ENCODE data around the gene RAB11FIP4. TPM values are rescaled to one million over a fixed set of nuclear protein-coding genes. Genes with fewer than 3 reads are reported as not detected.

The RAB11FIP4 gene
- polyA plus RNA-seq, 1 of the 3 experiments (the other 2 are of a cell fraction) = 9.4 TPM

GRCh38 chr17:31480067-31480466, 88.6 kb downstream of the RAB11FIP4 start:
- Histone ChIP-seq H3K4me1 (ENCODE audit: control insufficient read depth in 1 of 2, insufficient read depth in 2 of 2, low read depth in 1 of 2, low read length in 1 of 2) (no peaks in the 10 kb centered on the region), H3K27ac (ENCODE audit: low read depth in 2 of 2, low read length in 1 of 2) (no peak overlapping the region), H3K4me2 (no peak overlapping the region), H3K9me2 (no peaks in the 10 kb centered on the region), H3F3A (replicated peaks; ENCODE audit: insufficient read depth) (no peaks in the 10 kb centered on the region), H3K27me3 (ENCODE audit: insufficient read depth) (no peaks in the 10 kb centered on the region), H3K4me3 (ENCODE audit: low read depth in 2 of 2, low read length in 1 of 2) (no peak overlapping the region), H3K79me2 (ENCODE audit: insufficient read depth) (no peaks in the 10 kb centered on the region), H4K20me1 (ENCODE audit: insufficient read depth) (no peaks in the 10 kb centered on the region), H3K36me3 (replicated peaks in 1 of 2; ENCODE audit: control insufficient read depth in 1 of 2, insufficient read depth in 2 of 2, low read length in 1 of 2) (no peaks in the 10 kb centered on the region), H3K9me3 (no peaks in the 10 kb centered on the region), H3K9ac (no peak overlapping the region), H2AFZ (ENCODE audit: low read depth) (no peak overlapping the region)
- POLR2A ChIA-PET = no interaction called here
- DNase-seq = no peak
- TF ChIP-seq POLR2AphosphoS5 (IDR thresholded peaks at IDR 0.05; ENCODE audit: low read depth, low read length) (no peak), EP300 (IDR thresholded peaks at IDR 0.05; ENCODE audit: borderline replicate concordance in 1 of 2, low read depth in 1 of 2, low read length in 1 of 2) (no peak), IRF3 (IDR thresholded peaks at IDR 0.05; ENCODE audit: low read depth, low read length) (no peak), RFX5 (IDR thresholded peaks at IDR 0.05; ENCODE audit: low read length) (no peak), USF1 (IDR thresholded peaks at IDR 0.05; ENCODE audit: borderline replicate concordance, low read depth) (no peak), YY1 (IDR thresholded peaks at IDR 0.05; ENCODE audit: low read depth) (no peak)
- CTCF ChIA-PET = interaction anchor here (0.6 kb wide), 1 partner anchor 82 kb away, joined by 3 read pairs; no protein-coding TSS in a partner anchor
- 66% methylated on average over 6 of the region's 6 CpGs for WGBS (ENCODE audit: low lambda C conversion rate)

- Histone ChIP-seq H3K27me3 (ENCODE audit: insufficient read depth) (no peaks in the 10 kb centered on the region), H3K36me3 (replicated peaks in 1 of 2; ENCODE audit: control insufficient read depth in 1 of 2, insufficient read depth in 2 of 2, low read length in 1 of 2) (no peaks in the 10 kb centered on the region), H3K4me3 (ENCODE audit: low read depth in 2 of 2, low read length in 1 of 2) (no peak overlapping the region), H3K9ac (no peak overlapping the region), H3F3A (replicated peaks; ENCODE audit: insufficient read depth) (no peaks in the 10 kb centered on the region), H3K9me2 (no peaks in the 10 kb centered on the region), H3K79me2 (ENCODE audit: insufficient read depth) (no peaks in the 10 kb centered on the region), H3K27ac (ENCODE audit: low read depth in 2 of 2, low read length in 1 of 2) (no peak overlapping the region), H2AFZ (ENCODE audit: low read depth) (no peak overlapping the region), H3K4me1 (ENCODE audit: control insufficient read depth in 1 of 2, insufficient read depth in 2 of 2, low read depth in 1 of 2, low read length in 1 of 2) (no peaks in the 10 kb centered on the region), H3K9me3 (no peaks in the 10 kb centered on the region), H4K20me1 (ENCODE audit: insufficient read depth) (no peaks in the 10 kb centered on the region), H3K4me2 (no peak overlapping the region)
- DNase-seq = no peak
- POLR2A ChIA-PET = no interaction called here
- CTCF ChIA-PET = interaction anchor here (0.7 to 1.5 kb wide), 2 partner anchors 36 to 45 kb away, joined by 3 to 4 read pairs; no protein-coding TSS in a partner anchor
- TF ChIP-seq GABPA (IDR thresholded peaks at IDR 0.05; ENCODE audit: low read depth) = no peak
- no peak for TF ChIP-seq USF1 (IDR thresholded peaks at IDR 0.05; ENCODE audit: borderline replicate concordance, low read depth)
- TF ChIP-seq ELF1 (IDR thresholded peaks at IDR 0.05) = no peak
- TF ChIP-seq REST (IDR thresholded peaks at IDR 0.05; ENCODE audit: low read depth, low read length) = no peak
- TF ChIP-seq PBX3 (IDR thresholded peaks at IDR 0.05) = no peak
- TF ChIP-seq GATA2 (CRISPR knock-in tag; IDR thresholded peaks at IDR 0.05) = no peak
- no peak for TF ChIP-seq MEF2A (IDR thresholded peaks at IDR 0.05; ENCODE audit: borderline replicate concordance, low read depth)
- TF ChIP-seq MXI1 (IDR thresholded peaks at IDR 0.05; ENCODE audit: low read depth, low read length) = no peak
- no peak for TF ChIP-seq EZH2phosphoT487 (IDR thresholded peaks at IDR 0.05; ENCODE audit: borderline replicate concordance, low read depth)
- TF ChIP-seq IRF3 (IDR thresholded peaks at IDR 0.05; ENCODE audit: low read depth, low read length) = no peak
- no peak for TF ChIP-seq SMC3 (IDR thresholded peaks at IDR 0.05; ENCODE audit: low read depth, low read length)
- no peak for TF ChIP-seq NFIC (IDR thresholded peaks at IDR 0.05; ENCODE audit: borderline replicate concordance)
- WGBS (ENCODE audit: low lambda C conversion rate) = 63% methylated on average over 8 of the region's 8 CpGs
Observed at GRCh38 chr17:31480904-31481782, 89.7 kb downstream of the RAB11FIP4 start.
